NT2/D1 (cell line): ENCODE data around the gene WNK2.

Source experiments
- YY1 ChIP-seq: IDR thresholded peaks from 2 replicates; pipeline ENCODE4 v1.6.1; 2011; ENCODE audit not compliant: insufficient read length, insufficient read depth
- ZNF274 ChIP-seq: IDR thresholded peaks from 2 replicates; pipeline ENCODE4 v1.6.1; 2011; ENCODE audit warnings: mild to moderate bottlenecking, low read depth, low read length

DNA sequence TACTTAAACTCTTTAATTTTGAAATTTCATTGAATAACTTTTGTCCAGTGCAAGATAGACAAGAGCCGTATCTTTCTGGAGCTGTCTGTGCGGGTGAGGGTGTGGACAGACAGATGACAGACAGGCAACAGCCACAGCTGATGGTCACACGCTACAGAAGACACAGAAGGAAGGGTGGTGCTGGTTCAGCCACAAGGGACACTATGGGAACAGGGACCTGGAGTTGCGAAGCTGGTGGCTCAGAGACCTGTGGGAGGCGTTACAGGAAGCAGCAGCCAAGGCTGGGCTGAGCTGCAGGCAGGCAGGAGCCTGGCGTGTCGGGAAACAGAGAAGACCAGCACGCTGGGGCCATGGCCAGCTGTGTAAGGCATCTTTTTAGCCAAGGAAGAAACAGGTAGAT is 104.4 kb downstream of the WNK2 start:
- no peak for TF ChIP-seq YY1
- no peak for TF ChIP-seq ZNF274
